Neural crest cell (in vitro differentiated cells): Measurements from ENCODE around the gene SLFNL1. TPM values are rescaled to one million over a fixed set of nuclear protein-coding genes. Genes with fewer than 3 reads are reported as not detected.
A peak's percentile ranks its signal among the peaks of the same experiment; 100 is the strongest.

ENCODE experiments used
- DNase-seq: peaks from one replicate; pipeline ENCODE4 v3.0.0; 2021; ENCODE audit warnings: low read depth, mixed read lengths, low spot score
- H3K27ac Mint-ChIP-seq: one replicate; pipeline ENCODE4 v1.8.0; 2021; ENCODE audit warnings: mild to moderate bottlenecking, mixed read lengths; ENCODE audit not compliant: unreplicated experiment
- H3K27me3 Mint-ChIP-seq: 2 replicates; pipeline ENCODE4 v1.8.0; 2021; ENCODE audit warnings: low read depth, mild to moderate bottlenecking, mixed read lengths
- H3K36me3 Mint-ChIP-seq: 2 replicates; pipeline ENCODE4 v1.8.0; 2021; ENCODE audit warnings: low read depth, mild to moderate bottlenecking, mixed read lengths
- H3K4me1 Mint-ChIP-seq: 2 replicates; pipeline ENCODE4 v1.8.0; 2021; ENCODE audit warnings: mixed read lengths
- H3K4me3 Mint-ChIP-seq: one replicate; pipeline ENCODE4 v1.8.0; 2021; ENCODE audit warnings: mild to moderate bottlenecking, mixed read lengths
- H3K9me3 Mint-ChIP-seq: 2 replicates; pipeline ENCODE4 v1.8.0; 2021; ENCODE audit warnings: mixed read lengths
- CTCF ChIP-seq: fragments of 200-600 bp; sonication (generic); conservative IDR thresholded peaks from 2 replicates; pipeline ENCODE4 v1.5.0; 2021; ENCODE audit warnings: antibody characterized with exemption, mild to moderate bottlenecking
- total RNA-seq: library from RNA; stranded (reverse); gene quantifications from 2 replicates; pipeline ENCODE4 v1.2.1, GENCODE V29; 2021

SLFNL1 gene
- total RNA-seq, 1 donor from 2014 or later, result 0.37 TPM

GRCh38 chr1:41015281-41015896, 6.1 kb downstream of the SLFNL1 start:
- Mint-ChIP-seq H3K36me3 (peaks cover 20% of the 10 kb centered on the region), H3K27ac (no peak overlapping the region), H3K4me3 (no peak overlapping the region), H3K4me1 (peaks cover 13% of the 10 kb centered on the region), H3K27me3 (peaks cover 7% of the 10 kb centered on the region), H3K9me3 (no peaks in the 10 kb centered on the region)
- no peak for DNase-seq
- no peak for TF ChIP-seq CTCF

GRCh38 chr1:41014871-41015270, 6.7 kb downstream of the SLFNL1 start:
- H3K27ac Mint-ChIP-seq, result no peak overlapping the region

GRCh38 chr1:41013796-41014195, 7.7 kb downstream of the SLFNL1 start:
- Mint-ChIP-seq H3K27me3 (no peaks in the 10 kb centered on the region), H3K27ac (no peak overlapping the region), H3K4me3 (no peak overlapping the region), H3K9me3 (no peaks in the 10 kb centered on the region), H3K36me3 (peaks cover 23% of the 10 kb centered on the region), H3K4me1 (peaks cover 10% of the 10 kb centered on the region)
- DNase-seq, result no peak
- no peak for TF ChIP-seq CTCF

More at GRCh38 chr1:41014871-41015270, 6.7 kb downstream of the SLFNL1 start:
- peaks cover 7% of the 10 kb centered on the region for H3K27me3 Mint-ChIP-seq
- TF ChIP-seq CTCF, result no peak
- H3K4me3 Mint-ChIP-seq, result peak overlapping the region; percentile 33
- peaks cover 16% of the 10 kb centered on the region for H3K4me1 Mint-ChIP-seq
- no peaks in the 10 kb centered on the region for H3K9me3 Mint-ChIP-seq
- H3K36me3 Mint-ChIP-seq, result peaks cover 26% of the 10 kb centered on the region
- DNase-seq, result no peak

- H3K36me3 Mint-ChIP-seq, result peaks cover 25% of the 10 kb centered on the region
- no peak for DNase-seq
- TF ChIP-seq CTCF, result no peak
- no peak overlapping the region for H3K4me3 Mint-ChIP-seq
- H3K27ac Mint-ChIP-seq, result no peak overlapping the region
- H3K27me3 Mint-ChIP-seq, result no peaks in the 10 kb centered on the region
- peaks cover 10% of the 10 kb centered on the region for H3K4me1 Mint-ChIP-seq
- no peaks in the 10 kb centered on the region for H3K9me3 Mint-ChIP-seq
These were observed 8.5 kb downstream of the SLFNL1 start for GRCh38 chr1:41013024-41013423.

GRCh38 chr1:41010345-41010744, 11.2 kb downstream of the SLFNL1 start:
- Mint-ChIP-seq H3K36me3 (peaks cover 32% of the 10 kb centered on the region), H3K4me3 (no peak overlapping the region), H3K27ac (no peak overlapping the region), H3K27me3 (no peaks in the 10 kb centered on the region), H3K4me1 (peaks cover 10% of the 10 kb centered on the region), H3K9me3 (no peaks in the 10 kb centered on the region)
- no peak for DNase-seq
- TF ChIP-seq CTCF, result no peak
